WTC11 (cell line): ENCODE results near the gene GOLGA8B.

Source experiments
- CTCF ChIP-seq: fragments of 200-600 bp; IDR thresholded peaks from 2 replicates; pipeline ENCODE4 v1.8.0; 2022; ENCODE audit warnings: antibody characterized with exemption
- JUN ChIP-seq: sonication (generic); formaldehyde crosslinking; IDR thresholded peaks from 2 replicates; pipeline ENCODE4 v1.8.0; 2023; ENCODE audit warnings: mild to moderate bottlenecking, missing genetic modification reagents
- NR3C1 ChIP-seq: sonication (generic); formaldehyde crosslinking; conservative IDR thresholded peaks from 2 replicates; pipeline ENCODE4 v1.8.1; 2023; ENCODE audit warnings: low read depth, mild to moderate bottlenecking, missing genetic modification reagents
- SP1 ChIP-seq: sonication (generic); formaldehyde crosslinking; conservative IDR thresholded peaks from 2 replicates; pipeline ENCODE4 v1.8.1; 2022; ENCODE audit warnings: missing genetic modification reagents
- TCF7 ChIP-seq: sonication (generic); formaldehyde crosslinking; IDR thresholded peaks from 2 replicates; pipeline ENCODE4 v1.8.0; 2022; ENCODE audit warnings: mild to moderate bottlenecking, low read depth, missing genetic modification reagents, moderate library complexity
- TEAD1 ChIP-seq: sonication (generic); formaldehyde crosslinking; IDR thresholded peaks from 2 replicates; pipeline ENCODE4 v1.8.0; 2022; ENCODE audit warnings: mild to moderate bottlenecking, missing genetic modification reagents
- ZBTB43 ChIP-seq: sonication (generic); formaldehyde crosslinking; IDR thresholded peaks from 2 replicates; pipeline ENCODE4 v1.8.1; 2023; ENCODE audit warnings: mild to moderate bottlenecking, missing genetic modification reagents
- ZNF232 ChIP-seq: sonication (generic); formaldehyde crosslinking; IDR thresholded peaks from 2 replicates; pipeline ENCODE4 v1.8.0; 2022; ENCODE audit warnings: mild to moderate bottlenecking, missing genetic modification reagents
- ZNF263 ChIP-seq: sonication (generic); formaldehyde crosslinking; IDR thresholded peaks from 2 replicates; pipeline ENCODE4 v1.8.1; 2022; ENCODE audit warnings: low read depth, mild to moderate bottlenecking, moderate library complexity, missing genetic modification reagents
- ZNF317 ChIP-seq: sonication (generic); formaldehyde crosslinking; IDR thresholded peaks from 2 replicates; pipeline ENCODE4 v1.8.1; 2023; ENCODE audit warnings: low read depth, mild to moderate bottlenecking, moderate library complexity, missing genetic modification reagents, borderline replicate concordance
- TF ChIP-seq, protein P1 (sequence below): sonication (generic); formaldehyde crosslinking; IDR thresholded peaks from 2 replicates; pipeline ENCODE4 v1.8.0; 2022; ENCODE audit warnings: mild to moderate bottlenecking, missing genetic modification reagents
- TF ChIP-seq, protein P2 (sequence below): sonication (generic); formaldehyde crosslinking; IDR thresholded peaks from 2 replicates; pipeline ENCODE4 v1.8.1; 2022; ENCODE audit warnings: missing genetic modification reagents, borderline replicate concordance

GRCh38 chr15:34620814-34621213 is 37.4 kb upstream of the GOLGA8B start:
- TF ChIP-seq, protein P1, sequence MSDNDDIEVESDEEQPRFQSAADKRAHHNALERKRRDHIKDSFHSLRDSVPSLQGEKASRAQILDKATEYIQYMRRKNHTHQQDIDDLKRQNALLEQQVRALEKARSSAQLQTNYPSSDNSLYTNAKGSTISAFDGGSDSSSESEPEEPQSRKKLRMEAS (CRISPR knock-in tag), result no peak
- TF ChIP-seq CTCF (no peak), SP1 (CRISPR knock-in tag) (no peak), ZNF317 (CRISPR knock-in tag) (no peak), ZBTB43 (CRISPR knock-in tag) (no peak), TEAD1 (CRISPR knock-in tag) (no peak), TCF7 (CRISPR knock-in tag) (no peak), NR3C1 (CRISPR knock-in tag) (no peak), ZNF232 (CRISPR knock-in tag) (no peak), ZNF263 (CRISPR knock-in tag) (no peak), JUN (CRISPR knock-in tag) (no peak)
- TF ChIP-seq, protein P2, sequence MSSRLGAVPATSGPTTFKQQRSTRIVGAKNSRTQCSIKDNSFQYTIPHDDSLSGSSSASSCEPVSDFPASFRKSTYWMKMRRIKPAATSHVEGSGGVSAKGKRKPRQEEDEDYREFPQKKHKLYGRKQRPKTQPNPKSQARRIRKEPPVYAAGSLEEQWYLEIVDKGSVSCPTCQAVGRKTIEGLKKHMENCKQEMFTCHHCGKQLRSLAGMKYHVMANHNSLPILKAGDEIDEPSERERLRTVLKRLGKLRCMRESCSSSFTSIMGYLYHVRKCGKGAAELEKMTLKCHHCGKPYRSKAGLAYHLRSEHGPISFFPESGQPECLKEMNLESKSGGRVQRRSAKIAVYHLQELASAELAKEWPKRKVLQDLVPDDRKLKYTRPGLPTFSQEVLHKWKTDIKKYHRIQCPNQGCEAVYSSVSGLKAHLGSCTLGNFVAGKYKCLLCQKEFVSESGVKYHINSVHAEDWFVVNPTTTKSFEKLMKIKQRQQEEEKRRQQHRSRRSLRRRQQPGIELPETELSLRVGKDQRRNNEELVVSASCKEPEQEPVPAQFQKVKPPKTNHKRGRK, result no peak
